HepG2 (cell line): ENCODE data around the gene TARDBP. TPM values are rescaled to one million over a fixed set of nuclear protein-coding genes. Genes with fewer than 3 reads are reported as not detected.

Experiments
- AGO2 ChIP-seq: fragments of 200-400 bp; formaldehyde crosslinking; optimal IDR thresholded peaks from 2 replicates; pipeline ENCODE3; 2017; ENCODE audit warnings: mild to moderate bottlenecking, low read depth, low read length, moderate library complexity
- BATF2 ChIP-seq: sonication (generic); formaldehyde crosslinking; IDR thresholded peaks from 2 replicates; pipeline ENCODE4 v1.8.0; 2022; ENCODE audit warnings: mild to moderate bottlenecking, missing genetic modification reagents, moderate library complexity
- BORCS8-MEF2B ChIP-seq: sonication (generic); formaldehyde crosslinking; IDR thresholded peaks from 2 replicates; pipeline ENCODE4 v1.8.0; 2022; ENCODE audit warnings: mild to moderate bottlenecking, missing genetic modification reagents
- CBX5 ChIP-seq: sonication (generic); formaldehyde crosslinking; IDR thresholded peaks from 2 replicates; pipeline ENCODE4 v1.4.0; 2020; ENCODE audit warnings: missing genetic modification reagents, borderline replicate concordance
- CENPT ChIP-seq: sonication (generic); formaldehyde crosslinking; IDR thresholded peaks from 2 replicates; pipeline ENCODE4 v1.8.0; 2022; ENCODE audit warnings: low read depth, mild to moderate bottlenecking, moderate library complexity, missing genetic modification reagents
- CREB3 ChIP-seq: sonication (generic); formaldehyde crosslinking; IDR thresholded peaks from 2 replicates; pipeline ENCODE4 v1.5.0; 2020; ENCODE audit warnings: missing genetic modification reagents
- ETV6 ChIP-seq: sonication (generic); formaldehyde crosslinking; conservative IDR thresholded peaks from 2 replicates; pipeline ENCODE4 v1.4.0; 2020; ENCODE audit warnings: missing genetic modification reagents
- HNRNPLL ChIP-seq: fragments of 200-400 bp; formaldehyde crosslinking; IDR thresholded peaks from 2 replicates; pipeline ENCODE4 v1.6.1; 2017; ENCODE audit warnings: mild to moderate bottlenecking, low read depth, low read length; ENCODE audit not compliant: poor library complexity, severe bottlenecking
- HOXD1 ChIP-seq: sonication (generic); formaldehyde crosslinking; IDR thresholded peaks from 2 replicates; pipeline ENCODE4 v1.5.0; 2020; ENCODE audit warnings: missing genetic modification reagents
- MXI1 ChIP-seq: IDR thresholded peaks from 3 replicates; pipeline ENCODE4 v1.6.1; 2012; ENCODE audit warnings: low read depth, low read length, inconsistent platforms, borderline replicate concordance
- NFKB2 ChIP-seq: sonication (generic); formaldehyde crosslinking; IDR thresholded peaks from 2 replicates; pipeline ENCODE4 v1.4.0; 2020; ENCODE audit warnings: missing genetic modification reagents, borderline replicate concordance
- NKX3-1 ChIP-seq: sonication (generic); formaldehyde crosslinking; IDR thresholded peaks from 2 replicates; pipeline ENCODE4 v1.5.0; 2020; ENCODE audit warnings: missing genetic modification reagents
- NR2F2 ChIP-seq: IDR thresholded peaks from 2 replicates; pipeline ENCODE4 v1.6.1; 2012; ENCODE audit warnings: low read depth, inconsistent platforms, borderline replicate concordance
- RXRB ChIP-seq: IDR thresholded peaks from 2 replicates; pipeline ENCODE4 v1.6.1; 2016; ENCODE audit warnings: borderline replicate concordance, missing genetic modification reagents, missing compliant biosample characterization
- SIN3A ChIP-seq: IDR thresholded peaks from 2 replicates; pipeline ENCODE4 v1.6.1; 2011; ENCODE audit warnings: low read depth, mild to moderate bottlenecking, control low read depth, low read length, borderline replicate concordance
- TAF1 ChIP-seq: sonication (generic); formaldehyde crosslinking; IDR thresholded peaks from 2 replicates; pipeline ENCODE4 v1.4.0; 2020; ENCODE audit warnings: missing genetic modification reagents
- TFDP1 ChIP-seq: IDR thresholded peaks from 2 replicates; pipeline ENCODE4 v1.6.1; 2016; ENCODE audit warnings: missing compliant biosample characterization, missing genetic modification reagents, borderline replicate concordance
- ZFP82 ChIP-seq: sonication (generic); formaldehyde crosslinking; IDR thresholded peaks from 2 replicates; pipeline ENCODE4 v1.5.1; 2020; ENCODE audit warnings: mild to moderate bottlenecking, missing genetic modification reagents, borderline replicate concordance
- ZFY ChIP-seq: sonication (generic); formaldehyde crosslinking; IDR thresholded peaks from 2 replicates; pipeline ENCODE4 v1.4.0; 2020; ENCODE audit warnings: missing genetic modification reagents
- ZMAT5 ChIP-seq: sonication (generic); formaldehyde crosslinking; IDR thresholded peaks from 2 replicates; pipeline ENCODE4 v1.5.0; 2020; ENCODE audit warnings: mild to moderate bottlenecking, low read depth, missing genetic modification reagents, borderline replicate concordance
- ZNF33A ChIP-seq: sonication (generic); formaldehyde crosslinking; IDR thresholded peaks from 2 replicates; pipeline ENCODE4 v1.5.1; 2020; ENCODE audit warnings: missing genetic modification reagents, mild to moderate bottlenecking, moderate library complexity, borderline replicate concordance
- ZNF468 ChIP-seq: sonication (generic); formaldehyde crosslinking; IDR thresholded peaks from 2 replicates; pipeline ENCODE4 v1.8.0; 2022; ENCODE audit warnings: mild to moderate bottlenecking, moderate library complexity, missing genetic modification reagents
- ZNF660 ChIP-seq: sonication (generic); formaldehyde crosslinking; IDR thresholded peaks from 2 replicates; pipeline ENCODE4 v1.5.1; 2020; ENCODE audit warnings: mild to moderate bottlenecking, low read depth, missing genetic modification reagents, borderline replicate concordance
- polyA plus RNA-seq, 8 experiments: library from polyadenylated mRNA; depleted of rRNA in 3 of 8; stranded (reverse) in 7 of 8; unstranded in 1 of 8; fragments of >200 nt; fragmentation: Illumina TruSeq in 4 of 8; extraction: Trizol in 4 of 8; gene quantifications; 2 replicates each; pipeline versions ENCODE4 v1.2.1 to v1.2.3, GENCODE V29; 2011 to 2016; ENCODE audit warnings: low read depth in 4 of 8, missing spikeins in 1 of 8, mixed read lengths in 1 of 8; ENCODE audit not compliant: insufficient read depth in 1 of 8
- total RNA-seq, 5 experiments: library from RNA; depleted of rRNA; stranded (reverse); fragments of >200 nt; fragmentation: Illumina TruSeq; extraction: Trizol; gene quantifications; 2 replicates each; pipeline ENCODE4 v1.2.3, GENCODE V29; 2016; ENCODE audit warnings: low read depth in 1 of 5

TARDBP gene
- total and polyA plus RNA-seq, 2 of the 13 experiments (the other 11 are each of a cell fraction or from before 2014, with no cell fraction given), result 62.4 to 93.0 TPM

GRCh38 chr1:11059968-11060830 is 47.7 kb downstream of the TARDBP start, which contains the start of gene SRM (continued):
- no peak for TF ChIP-seq ZMAT5 (CRISPR knock-in tag)
- peak; percentile 48; the same call in 1 of the 2 replicates for TF ChIP-seq NKX3-1 (CRISPR knock-in tag)
- TF ChIP-seq ZFY (CRISPR knock-in tag), result peak; percentile 78
- TF ChIP-seq BATF2, result peak; percentile 60; the same call in 1 of the 2 replicates
- peak; percentile 46; the same call in 1 of the 2 replicates for TF ChIP-seq TFDP1
- TF ChIP-seq HOXD1 (CRISPR knock-in tag), result peak; percentile 57; the same call in 1 of the 2 replicates
- no peak for TF ChIP-seq RXRB (CRISPR knock-in tag)
- TF ChIP-seq NFKB2 (CRISPR knock-in tag), result peak; percentile 27; the same call in 1 of the 2 replicates
- no peak for TF ChIP-seq ZFP82 (CRISPR knock-in tag)
- peak; percentile 58; the same call in 1 of the 2 replicates for TF ChIP-seq TAF1 (CRISPR knock-in tag)
- peak; percentile 35 for TF ChIP-seq AGO2
- TF ChIP-seq HNRNPLL, result peak; percentile 71
- 0 out of 2 replicates have a peak, but pooled peaks have one; percentile 58 for TF ChIP-seq ZNF468 (CRISPR knock-in tag)
- no peak for TF ChIP-seq CENPT (CRISPR knock-in tag)
- TF ChIP-seq ETV6 (CRISPR knock-in tag), result no peak
- TF ChIP-seq BORCS8-MEF2B (CRISPR knock-in tag), result peak; percentile 20; the same call in 1 of the 2 replicates
- TF ChIP-seq ZNF660 (CRISPR knock-in tag), result no peak
- 0 out of 2 replicates have a peak, but pooled peaks have one; percentile 35 for TF ChIP-seq CREB3 (CRISPR knock-in tag)
- TF ChIP-seq SIN3A, result peak; percentile 64; the same call in 1 of the 2 replicates
- TF ChIP-seq MXI1, result peak; percentile 99
- TF ChIP-seq NR2F2, result peak; percentile 18; the same call in 1 of the 2 replicates
- TF ChIP-seq CBX5 (CRISPR knock-in tag), result no peak
- no peak for TF ChIP-seq ZNF33A
